AG09309 (cell line): Measurements from ENCODE around the gene PXMP2.
"Not testable (repeated sequence)": the region's sequence is repeated elsewhere in the genome, so short reads cannot be mapped to it uniquely, and the experiment has no call there.

Experiments used
- DNase-seq: peaks from one replicate; pipeline ENCODE4 v3.0.0-alpha.2; 2010; ENCODE audit warnings: low read depth
- H3K4me3 ChIP-seq: 2 replicates; pipeline ENCODE4 v1.5.1; 2011; ENCODE audit warnings: mild to moderate bottlenecking, low read depth, low read length, moderate library complexity; ENCODE audit not compliant: control insufficient read depth
- TF ChIP-seq, protein P1 (sequence below): IDR thresholded peaks from 2 replicates; pipeline ENCODE4 v1.5.1; 2011; ENCODE audit warnings: mild to moderate bottlenecking, low read depth, low read length, inconsistent platforms; ENCODE audit not compliant: insufficient read depth, control insufficient read depth; ENCODE audit errors: missing control alignments

The PXMP2 gene

DNA sequence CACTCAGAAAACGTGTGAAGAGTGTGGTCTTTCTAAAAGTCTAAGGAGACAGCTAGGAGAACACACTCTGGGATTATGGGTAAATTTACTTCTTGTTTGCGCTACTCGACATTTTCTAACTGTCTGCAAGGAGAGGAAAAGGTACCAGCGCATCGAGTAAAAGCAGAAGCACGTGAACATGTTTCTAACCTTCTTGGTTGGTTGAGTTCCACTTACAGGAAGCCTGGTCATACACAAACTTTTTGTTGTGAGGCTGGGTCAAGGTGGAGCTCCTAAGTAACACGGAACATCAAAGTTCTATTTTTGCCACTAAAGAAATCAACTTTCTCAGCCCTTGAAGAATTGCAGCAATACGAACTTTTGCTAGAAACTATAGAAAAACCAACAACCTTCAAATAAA lies 54.2 kb downstream of the PXMP2 start:
- TF ChIP-seq, protein P1, sequence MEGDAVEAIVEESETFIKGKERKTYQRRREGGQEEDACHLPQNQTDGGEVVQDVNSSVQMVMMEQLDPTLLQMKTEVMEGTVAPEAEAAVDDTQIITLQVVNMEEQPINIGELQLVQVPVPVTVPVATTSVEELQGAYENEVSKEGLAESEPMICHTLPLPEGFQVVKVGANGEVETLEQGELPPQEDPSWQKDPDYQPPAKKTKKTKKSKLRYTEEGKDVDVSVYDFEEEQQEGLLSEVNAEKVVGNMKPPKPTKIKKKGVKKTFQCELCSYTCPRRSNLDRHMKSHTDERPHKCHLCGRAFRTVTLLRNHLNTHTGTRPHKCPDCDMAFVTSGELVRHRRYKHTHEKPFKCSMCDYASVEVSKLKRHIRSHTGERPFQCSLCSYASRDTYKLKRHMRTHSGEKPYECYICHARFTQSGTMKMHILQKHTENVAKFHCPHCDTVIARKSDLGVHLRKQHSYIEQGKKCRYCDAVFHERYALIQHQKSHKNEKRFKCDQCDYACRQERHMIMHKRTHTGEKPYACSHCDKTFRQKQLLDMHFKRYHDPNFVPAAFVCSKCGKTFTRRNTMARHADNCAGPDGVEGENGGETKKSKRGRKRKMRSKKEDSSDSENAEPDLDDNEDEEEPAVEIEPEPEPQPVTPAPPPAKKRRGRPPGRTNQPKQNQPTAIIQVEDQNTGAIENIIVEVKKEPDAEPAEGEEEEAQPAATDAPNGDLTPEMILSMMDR = no peak
- H3K4me3 ChIP-seq = no peak overlapping the region
- no peak for DNase-seq

DNA sequence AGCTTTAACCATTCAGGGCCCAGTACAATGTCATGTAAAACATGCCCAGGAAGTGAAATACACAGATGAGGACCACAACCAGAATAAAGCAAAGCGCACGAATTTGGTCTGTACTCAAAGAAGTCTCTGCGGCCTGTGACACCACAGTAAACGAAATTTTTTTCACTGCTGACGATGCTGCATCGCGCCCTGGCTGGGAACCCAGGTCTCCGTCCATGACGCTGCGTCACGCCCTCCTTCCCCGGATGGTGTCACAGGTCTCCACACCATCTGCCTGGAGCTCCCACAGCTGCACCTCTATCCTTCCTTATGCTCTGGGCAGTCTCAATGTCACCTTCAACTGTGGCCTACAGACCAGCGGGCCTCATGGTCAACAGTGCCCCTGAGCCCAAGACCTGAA lies 56.4 kb downstream of the PXMP2 start:
- H3K4me3 ChIP-seq = no peak overlapping the region
- TF ChIP-seq, protein P1 = no peak
- DNase-seq = no peak

DNA sequence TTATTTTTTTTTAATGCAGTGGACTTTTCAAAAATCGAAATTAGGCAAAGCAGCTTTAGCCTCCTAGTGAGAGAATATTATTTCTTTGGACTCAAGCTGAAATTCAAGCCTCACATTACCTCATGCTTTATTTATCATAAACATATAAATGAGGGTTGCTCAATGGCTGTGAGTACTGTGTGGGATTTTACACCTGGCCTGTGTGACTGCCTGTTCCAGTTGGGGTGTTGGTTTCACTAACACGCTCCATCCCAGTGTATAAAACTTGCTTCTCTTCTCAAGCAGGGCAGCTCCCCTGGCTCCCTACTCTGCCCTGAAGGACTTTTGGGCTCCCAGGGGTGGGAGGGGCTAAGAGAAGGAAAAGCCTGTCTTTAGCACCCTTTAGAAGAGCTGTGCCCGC lies 59.2 kb downstream of the PXMP2 start:
- no peak overlapping the region for H3K4me3 ChIP-seq
- DNase-seq = no peak
- TF ChIP-seq, protein P1 = no peak

DNA sequence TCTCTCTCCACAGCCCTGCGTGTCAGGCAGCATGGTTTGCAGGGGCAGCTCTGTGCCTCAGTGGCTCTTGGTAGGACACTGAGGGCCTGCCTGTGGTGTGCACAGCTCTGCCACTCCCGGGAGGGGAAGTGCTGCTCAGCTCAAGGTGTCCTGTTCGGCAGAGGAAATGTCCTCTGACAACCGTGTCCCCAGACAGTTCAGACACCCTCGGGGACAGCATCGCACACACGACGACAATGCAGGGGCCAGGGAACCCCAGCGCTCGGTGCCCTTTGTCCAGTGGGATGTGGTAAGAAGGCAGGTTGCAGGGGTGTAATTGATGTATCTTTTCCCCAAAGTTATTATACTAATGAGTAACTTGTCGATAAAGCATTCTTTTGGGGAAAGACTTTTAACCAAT lies 60.0 kb downstream of the PXMP2 start:
- H3K4me3 ChIP-seq = no peak overlapping the region
- TF ChIP-seq, protein P1 = no peak
- no peak for DNase-seq

DNA sequence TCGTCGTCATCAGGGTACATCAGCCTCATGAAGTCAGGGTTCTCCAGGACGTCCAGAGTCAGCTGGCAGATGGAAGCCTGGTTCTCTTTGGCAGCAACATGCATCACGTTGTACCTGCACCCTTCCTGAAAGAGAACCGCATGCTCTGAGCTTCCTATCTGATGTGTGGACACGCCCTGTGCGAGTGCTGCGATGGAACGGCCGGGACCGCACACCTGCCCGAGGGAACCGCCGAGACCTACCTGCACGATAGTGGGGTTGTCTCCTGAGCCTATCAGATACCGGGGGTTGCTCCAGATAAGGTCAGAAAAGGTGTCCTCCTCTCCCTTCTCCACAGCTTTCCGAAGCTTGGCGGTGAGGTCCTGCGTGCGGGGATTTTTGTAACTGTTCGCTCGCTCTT lies 60.5 kb downstream of the PXMP2 start:
- TF ChIP-seq, protein P1 = no peak
- DNase-seq = no peak

DNA sequence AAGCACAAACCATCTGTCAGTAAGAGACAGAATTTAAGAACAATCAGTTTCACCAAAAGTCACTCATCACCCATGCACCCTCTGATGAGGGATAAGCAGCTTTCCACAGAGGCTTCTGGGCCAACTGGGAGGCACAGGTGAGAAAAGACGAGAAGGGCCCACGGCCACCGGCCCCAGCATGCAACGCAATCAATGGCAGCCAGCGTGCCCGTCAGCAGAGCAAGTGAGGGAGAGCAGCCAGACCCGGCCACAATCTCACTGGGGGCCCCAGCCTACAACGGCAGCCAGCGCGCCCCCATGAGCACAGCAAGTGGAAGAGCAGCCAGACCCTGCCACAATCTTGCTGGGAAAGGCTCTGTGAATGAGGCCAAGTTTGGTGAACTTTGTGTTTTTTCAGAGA lies 60.9 kb downstream of the PXMP2 start:
- TF ChIP-seq, protein P1 = no peak
- no peak for DNase-seq
- H3K4me3 ChIP-seq = no peak overlapping the region

More for the DNA sequence above, 60.5 kb downstream of the PXMP2 start:
- no peak overlapping the region for H3K4me3 ChIP-seq

DNA sequence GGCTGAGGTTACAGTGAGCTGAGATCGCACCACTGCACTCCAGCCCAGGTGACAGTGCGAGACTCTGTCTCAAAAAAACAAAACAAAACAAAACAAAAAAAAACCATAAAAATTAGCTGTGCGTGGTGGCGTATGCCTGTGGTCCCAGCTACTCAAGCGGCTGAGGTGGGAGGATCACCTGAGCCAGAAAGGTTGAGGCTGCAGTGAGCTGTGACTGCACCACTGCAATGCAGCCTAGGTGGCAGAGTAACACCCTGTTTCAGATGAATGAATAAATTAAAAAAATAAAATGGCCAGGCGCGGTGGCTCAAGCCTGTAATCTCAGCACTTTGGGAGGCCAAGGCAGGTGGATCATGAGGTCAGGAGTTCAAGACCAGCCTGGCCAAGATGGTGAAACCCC lies 66.3 kb downstream of the PXMP2 start:
- not testable (repeated sequence) for H3K4me3 ChIP-seq, DNase-seq
